22Rv1 (cell line): ENCODE results near the gene ARMC7.

Experiments used
- H3K27ac ChIP-seq: fragments of 450-650 bp; 2 replicates; pipeline ENCODE4 v1.5.1; 2017
- ZFX ChIP-seq: fragments of 450-650 bp; IDR thresholded peaks from 2 replicates; pipeline ENCODE4 v1.6.1; 2017; ENCODE audit warnings: antibody characterized with exemption, borderline replicate concordance
- TF ChIP-seq, protein P1 (sequence below): fragments of 450-650 bp; IDR thresholded peaks from 2 replicates; pipeline ENCODE4 v1.5.1; 2017; ENCODE audit warnings: mild to moderate bottlenecking

Gene ARMC7

DNA sequence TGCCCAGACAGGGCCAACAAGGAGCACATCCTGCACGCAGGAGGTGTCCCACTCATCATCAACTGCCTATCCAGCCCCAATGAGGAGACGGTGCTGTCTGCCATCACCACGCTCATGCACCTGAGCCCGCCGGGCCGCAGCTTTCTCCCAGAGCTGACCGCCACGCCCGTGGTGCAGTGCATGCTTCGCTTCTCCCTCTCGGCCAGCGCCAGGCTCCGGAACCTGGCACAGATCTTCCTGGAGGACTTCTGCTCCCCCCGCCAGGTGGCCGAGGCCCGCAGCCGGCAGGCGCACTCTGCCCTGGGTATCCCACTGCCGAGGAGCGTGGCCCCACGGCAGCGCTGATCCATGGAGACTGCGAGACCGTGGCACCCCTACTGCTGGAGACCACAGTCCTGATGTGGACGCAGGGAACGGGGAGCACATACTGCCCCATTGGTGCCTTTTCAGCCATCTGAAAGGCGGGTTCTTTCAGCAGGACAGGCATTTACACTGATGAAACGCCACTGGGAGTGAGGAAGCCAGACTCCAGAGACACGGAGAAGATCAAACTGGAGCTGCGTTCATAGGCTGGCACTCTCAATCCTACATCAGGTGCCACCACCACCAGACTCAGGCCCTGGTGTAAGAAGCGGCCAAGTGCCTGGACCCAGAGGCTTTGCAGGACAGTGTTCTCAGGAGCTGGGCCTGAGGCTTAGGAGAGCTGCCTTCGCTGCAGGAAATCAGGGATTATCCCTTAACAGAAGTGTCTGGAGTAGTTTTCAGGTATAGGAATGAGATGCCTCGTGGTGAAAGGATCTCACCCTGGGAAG, 19.1 kb downstream of the ARMC7 start:
- TF ChIP-seq, protein P1, sequence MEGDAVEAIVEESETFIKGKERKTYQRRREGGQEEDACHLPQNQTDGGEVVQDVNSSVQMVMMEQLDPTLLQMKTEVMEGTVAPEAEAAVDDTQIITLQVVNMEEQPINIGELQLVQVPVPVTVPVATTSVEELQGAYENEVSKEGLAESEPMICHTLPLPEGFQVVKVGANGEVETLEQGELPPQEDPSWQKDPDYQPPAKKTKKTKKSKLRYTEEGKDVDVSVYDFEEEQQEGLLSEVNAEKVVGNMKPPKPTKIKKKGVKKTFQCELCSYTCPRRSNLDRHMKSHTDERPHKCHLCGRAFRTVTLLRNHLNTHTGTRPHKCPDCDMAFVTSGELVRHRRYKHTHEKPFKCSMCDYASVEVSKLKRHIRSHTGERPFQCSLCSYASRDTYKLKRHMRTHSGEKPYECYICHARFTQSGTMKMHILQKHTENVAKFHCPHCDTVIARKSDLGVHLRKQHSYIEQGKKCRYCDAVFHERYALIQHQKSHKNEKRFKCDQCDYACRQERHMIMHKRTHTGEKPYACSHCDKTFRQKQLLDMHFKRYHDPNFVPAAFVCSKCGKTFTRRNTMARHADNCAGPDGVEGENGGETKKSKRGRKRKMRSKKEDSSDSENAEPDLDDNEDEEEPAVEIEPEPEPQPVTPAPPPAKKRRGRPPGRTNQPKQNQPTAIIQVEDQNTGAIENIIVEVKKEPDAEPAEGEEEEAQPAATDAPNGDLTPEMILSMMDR: no peak
- TF ChIP-seq ZFX: no peak
- peak overlapping the region; percentile 90 for H3K27ac ChIP-seq

DNA sequence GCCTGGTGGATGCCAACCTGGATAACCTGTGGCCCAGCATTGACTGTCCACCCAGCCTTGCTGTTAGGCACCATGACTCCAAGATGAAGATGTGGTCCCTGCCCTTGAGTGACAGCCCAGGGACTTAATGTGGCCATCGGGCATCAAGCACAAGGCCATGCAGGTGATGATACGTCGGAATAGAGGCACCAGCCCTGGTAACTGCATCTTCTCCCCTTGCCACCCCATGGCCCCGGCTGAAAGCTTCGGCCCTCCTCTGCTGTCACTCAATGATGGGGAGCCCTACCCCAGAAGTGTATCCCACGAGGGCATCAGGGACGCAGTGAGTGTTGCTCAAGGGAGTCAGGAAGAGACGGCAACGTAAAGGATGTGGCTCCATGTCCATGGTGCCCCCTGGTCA, 19.8 kb downstream of the ARMC7 start:
- TF ChIP-seq, protein P1: no peak
- no peak for TF ChIP-seq ZFX
- peak overlapping the region; percentile 90 for H3K27ac ChIP-seq

DNA sequence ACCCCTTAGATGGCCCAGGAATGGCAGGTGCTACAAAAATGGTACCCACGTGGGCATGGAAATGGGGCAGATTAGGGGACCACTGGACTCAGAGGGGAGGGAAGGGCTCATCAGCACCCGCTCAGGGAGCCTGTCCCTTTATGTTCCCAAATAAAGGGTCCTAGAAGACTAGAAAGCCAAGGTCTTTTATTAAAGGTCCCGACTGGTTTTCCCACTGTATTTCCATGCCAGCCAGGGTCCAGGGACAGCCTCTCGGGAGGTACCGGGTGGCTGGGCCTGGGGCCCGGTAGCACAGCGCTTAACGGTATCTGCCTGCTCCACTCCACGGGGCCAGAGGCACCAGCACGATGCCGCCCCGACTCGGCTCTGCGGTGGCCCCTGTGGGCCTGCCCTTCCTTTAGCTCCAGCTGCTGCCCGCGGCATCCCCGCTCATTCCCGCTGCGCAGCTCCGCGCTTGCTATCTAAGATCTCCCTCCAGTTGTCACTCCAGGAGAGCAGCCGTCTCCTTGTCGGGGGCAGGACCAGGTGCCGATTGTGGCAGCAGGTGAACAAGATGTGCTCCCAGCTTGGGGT, 20.4 kb downstream of the ARMC7 start:
- no peak for TF ChIP-seq ZFX
- TF ChIP-seq, protein P1: no peak
- peak overlapping the region; percentile 90 for H3K27ac ChIP-seq

DNA sequence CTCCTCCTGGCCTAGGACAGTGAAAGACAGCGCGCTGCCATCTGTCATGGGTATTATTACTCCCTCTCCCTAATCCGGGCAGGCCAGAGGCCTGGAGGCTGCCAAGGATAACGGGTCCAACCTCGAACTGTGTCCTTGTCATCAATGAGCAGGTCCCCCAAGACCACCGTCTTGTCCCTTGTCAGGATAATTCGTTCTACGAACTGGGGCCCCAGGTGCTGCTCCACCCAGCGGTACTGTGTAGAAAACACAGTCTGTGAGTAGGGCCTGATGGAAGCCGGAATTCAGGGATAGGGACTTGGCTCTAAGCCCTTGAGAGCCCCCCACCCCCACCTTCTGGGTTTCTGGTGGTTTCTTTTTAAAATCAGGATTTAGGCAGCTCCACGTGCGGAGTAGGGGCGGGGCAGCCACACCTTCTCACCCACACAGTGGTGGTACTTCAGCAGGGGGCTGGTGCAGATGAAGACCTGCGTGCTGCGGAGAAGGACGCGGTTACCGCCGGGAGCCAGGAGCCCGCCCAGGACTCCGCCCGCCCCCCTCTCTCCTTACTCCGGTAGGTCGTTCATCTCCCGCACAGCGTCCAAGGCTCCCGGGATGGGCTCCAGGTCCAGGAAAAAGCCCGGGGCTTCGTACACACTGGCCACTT, 21.0 kb downstream of the ARMC7 start:
- TF ChIP-seq, protein P1: no peak
- no peak for TF ChIP-seq ZFX
- peak overlapping the region; percentile 90 for H3K27ac ChIP-seq

GRCh38 chr17:75131278-75132017, 21.7 kb downstream of the ARMC7 start, which contains the start of gene NT5C:
Gene NT5C, minus strand, starts transcription at chr17:75131742. Its CDS starts 35 bp downstream, at chr17:75131707.
- TF ChIP-seq, protein P1: peak; percentile 84
- TF ChIP-seq ZFX: no peak
- H3K27ac ChIP-seq: peak within 1 kb of the TSS; percentile 90

GRCh38 chr17:75132018-75133000, 22.5 kb downstream of the ARMC7 start:
- H3K27ac ChIP-seq: peak overlapping the region; percentile 90

GRCh38 chr17:75133001-75133400, 23.2 kb downstream of the ARMC7 start:
- H3K27ac ChIP-seq: peak overlapping the region; percentile 90
- no peak for TF ChIP-seq ZFX
- TF ChIP-seq, protein P1: no peak

DNA sequence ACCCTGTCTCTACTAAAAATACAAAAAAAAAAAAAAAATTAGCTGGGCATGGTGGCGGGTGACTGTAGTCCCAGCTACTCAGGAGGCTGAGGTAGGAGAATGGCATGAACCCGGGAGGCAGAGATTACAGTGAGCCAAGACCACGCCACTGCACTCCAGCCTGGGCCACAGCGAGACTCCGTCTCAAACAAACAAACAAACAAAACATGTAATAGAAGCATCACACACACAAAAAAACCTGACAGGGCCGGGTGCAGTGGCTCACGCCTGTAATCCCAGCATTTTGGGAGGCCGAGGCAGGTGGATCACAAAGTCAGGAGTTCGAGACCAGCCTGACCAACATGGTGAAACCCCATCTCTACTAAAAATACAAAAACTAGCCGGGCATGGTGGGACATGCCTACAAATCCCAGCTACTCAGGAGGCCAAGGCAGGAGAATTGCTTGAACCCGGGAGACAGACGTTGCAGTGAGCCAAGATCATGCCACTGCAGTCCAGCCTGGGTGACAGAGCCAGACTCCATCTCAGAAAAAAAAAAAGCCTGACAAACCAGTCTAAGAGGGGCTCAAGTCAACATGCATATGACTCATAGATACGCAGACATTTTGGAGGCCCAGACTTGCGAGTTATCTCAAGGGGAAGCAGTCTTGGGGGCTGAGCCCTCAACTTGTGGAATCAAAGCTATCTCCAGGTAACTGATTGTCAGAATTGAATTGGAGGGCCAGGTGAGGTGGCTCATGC, 24.0 kb downstream of the ARMC7 start:
- peak overlapping the region; percentile 90 for H3K27ac ChIP-seq
